ENCODE measurements around the gene RNF180. TPM values are rescaled to one million over a fixed set of nuclear protein-coding genes. Genes with fewer than 3 reads are reported as not detected.

The RNF180 gene
- total and polyA plus RNA-seq, 4 donors, result 1.1 to 13.7 (median 2.7) TPM

DNA sequence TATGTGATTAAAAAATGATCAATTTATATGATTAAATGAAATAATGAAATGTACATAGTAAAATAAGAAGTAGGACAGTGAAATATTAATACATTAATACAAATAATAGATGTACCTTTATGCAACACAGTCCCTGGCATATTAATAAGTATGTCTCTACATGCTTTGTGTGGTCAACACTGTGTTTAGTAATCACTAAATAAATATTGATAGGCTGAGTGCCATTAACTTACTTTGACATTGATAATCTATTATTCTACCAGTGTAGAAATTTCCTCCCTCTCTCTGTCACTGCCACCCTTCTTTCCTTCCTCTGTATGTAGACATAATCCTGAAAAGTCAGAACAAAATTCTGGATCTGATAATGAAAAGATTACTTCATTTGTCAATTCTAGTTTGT, 43.7 kb downstream of the RNF180 start:
- Histone ChIP-seq H3K9me3 (ENCODE audit: control insufficient read depth in 4 of 4, low read length in 3 of 4) (no peaks in the 10 kb centered on the region), H3K27ac (ENCODE audit: low read depth in 1 of 2, low read length in 2 of 2) (no peak overlapping the region), H3K36me3 (ENCODE audit: control insufficient read depth in 4 of 4, insufficient read depth in 3 of 4, low read depth in 1 of 4, low read length in 3 of 4) (no peaks in the 10 kb centered on the region), H3K9ac (ENCODE audit: low read depth in 1 of 2, low read length in 2 of 2) (no peak overlapping the region), H3K4me1 (ENCODE audit: control insufficient read depth in 4 of 4, insufficient read depth in 4 of 4, low read length in 3 of 4) (peaks cover 0 to 6% (median 5%) of the 10 kb centered on the region in 4 donors), H3K27me3 (ENCODE audit: control insufficient read depth in 4 of 4, insufficient read depth in 4 of 4, low read length in 3 of 4) (no peaks in the 10 kb centered on the region), H3K4me3 (ENCODE audit: low read depth in 1 of 3, low read length in 3 of 3) (no peak overlapping the region)
- TF ChIP-seq HNF4A (conservative IDR thresholded peaks at IDR 0.05) (no peak), CTCF (IDR thresholded peaks at IDR 0.05; ENCODE audit: low read depth, low read length, missing input control) (no peak), SP1 (IDR thresholded peaks at IDR 0.05) (no peak), GABPA (IDR thresholded peaks at IDR 0.05 in 1 of 2, conservative IDR thresholded peaks at IDR 0.05 in 1 of 2) (no peak)
- no peak for DNase-seq (ENCODE audit: low spot score)

GRCh38 chr5:64210866-64211265, 45.2 kb downstream of the RNF180 start:
- no peak overlapping the region for H3K4me3 ChIP-seq (ENCODE audit: low read depth in 1 of 3, low read length in 3 of 3)
- H3K27me3 ChIP-seq (ENCODE audit: control insufficient read depth in 4 of 4, insufficient read depth in 4 of 4, low read length in 3 of 4), result no peaks in the 10 kb centered on the region
- H3K9ac ChIP-seq (ENCODE audit: low read depth in 1 of 2, low read length in 2 of 2), result no peak overlapping the region
- TF ChIP-seq YY1 (IDR thresholded peaks at IDR 0.05), result no peak
- no peak for TF ChIP-seq FOXA2 (IDR thresholded peaks at IDR 0.05)
- no peak for TF ChIP-seq JUND (IDR thresholded peaks at IDR 0.05)
- TF ChIP-seq, protein P1, sequence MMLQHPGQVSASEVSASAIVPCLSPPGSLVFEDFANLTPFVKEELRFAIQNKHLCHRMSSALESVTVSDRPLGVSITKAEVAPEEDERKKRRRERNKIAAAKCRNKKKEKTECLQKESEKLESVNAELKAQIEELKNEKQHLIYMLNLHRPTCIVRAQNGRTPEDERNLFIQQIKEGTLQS (IDR thresholded peaks at IDR 0.05), result no peak
- TF ChIP-seq EGR1 (IDR thresholded peaks at IDR 0.05; ENCODE audit: low read depth in 2 of 2), result no peak
- TF ChIP-seq CTCF (IDR thresholded peaks at IDR 0.05; ENCODE audit: low read depth, low read length, missing input control), result no peak
- TF ChIP-seq RXRA (IDR thresholded peaks at IDR 0.05), result no peak
- no peak for TF ChIP-seq HNF4G (IDR thresholded peaks at IDR 0.05)
- no peak for TF ChIP-seq NR2F2 (IDR thresholded peaks at IDR 0.05)
- TF ChIP-seq FOXA1 (IDR thresholded peaks at IDR 0.05), result no peak
- H3K4me1 ChIP-seq (ENCODE audit: control insufficient read depth in 4 of 4, insufficient read depth in 4 of 4, low read length in 3 of 4), result peaks cover 0 to 6% (median 5%) of the 10 kb centered on the region in 4 donors
- no peaks in the 10 kb centered on the region for H3K9me3 ChIP-seq (ENCODE audit: control insufficient read depth in 4 of 4, low read length in 3 of 4)
- no peak overlapping the region for H3K27ac ChIP-seq (ENCODE audit: low read depth in 1 of 2, low read length in 2 of 2)
- DNase-seq (ENCODE audit: low spot score), result no peak
- H3K36me3 ChIP-seq (ENCODE audit: control insufficient read depth in 4 of 4, insufficient read depth in 3 of 4, low read depth in 1 of 4, low read length in 3 of 4), result no peaks in the 10 kb centered on the region

GRCh38 chr5:64213011-64213410, 47.4 kb downstream of the RNF180 start:
- Histone ChIP-seq H3K9ac (ENCODE audit: low read depth in 1 of 2, low read length in 2 of 2) (no peak overlapping the region), H3K27me3 (ENCODE audit: control insufficient read depth in 4 of 4, insufficient read depth in 4 of 4, low read length in 3 of 4) (no peaks in the 10 kb centered on the region), H3K4me3 (ENCODE audit: low read depth in 1 of 3, low read length in 3 of 3) (no peak overlapping the region), H3K4me1 (ENCODE audit: control insufficient read depth in 4 of 4, insufficient read depth in 4 of 4, low read length in 3 of 4) (peaks cover 0 to 6% (median 5%) of the 10 kb centered on the region in 4 donors), H3K9me3 (ENCODE audit: control insufficient read depth in 4 of 4, low read length in 3 of 4) (no peaks in the 10 kb centered on the region), H3K36me3 (ENCODE audit: control insufficient read depth in 4 of 4, insufficient read depth in 3 of 4, low read depth in 1 of 4, low read length in 3 of 4) (no peaks in the 10 kb centered on the region), H3K27ac (ENCODE audit: low read depth in 1 of 2, low read length in 2 of 2) (no peak overlapping the region)
- no peak for DNase-seq (ENCODE audit: low spot score)
- 69% methylated on average over 2 of the region's 2 CpGs for WGBS
- TF ChIP-seq JUND (IDR thresholded peaks at IDR 0.05) (no peak), RXRA (IDR thresholded peaks at IDR 0.05) (no peak), HNF4A (conservative IDR thresholded peaks at IDR 0.05) (no peak), REST (IDR thresholded peaks at IDR 0.05) (no peak), GABPA (IDR thresholded peaks at IDR 0.05 in 1 of 2, conservative IDR thresholded peaks at IDR 0.05 in 1 of 2) (no peak), SP1 (IDR thresholded peaks at IDR 0.05) (no peak), RAD21 (IDR thresholded peaks at IDR 0.05) (no peak), TAF1 (conservative IDR thresholded peaks at IDR 0.05) (no peak), FOXA1 (IDR thresholded peaks at IDR 0.05) (no peak), HNF4G (IDR thresholded peaks at IDR 0.05) (no peak), YY1 (IDR thresholded peaks at IDR 0.05) (no peak)
- TF ChIP-seq, protein P1 (IDR thresholded peaks at IDR 0.05), result no peak
- TF ChIP-seq, protein P2, sequence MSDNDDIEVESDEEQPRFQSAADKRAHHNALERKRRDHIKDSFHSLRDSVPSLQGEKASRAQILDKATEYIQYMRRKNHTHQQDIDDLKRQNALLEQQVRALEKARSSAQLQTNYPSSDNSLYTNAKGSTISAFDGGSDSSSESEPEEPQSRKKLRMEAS (IDR thresholded peaks at IDR 0.05), result no peak
- TF ChIP-seq, protein P3, sequence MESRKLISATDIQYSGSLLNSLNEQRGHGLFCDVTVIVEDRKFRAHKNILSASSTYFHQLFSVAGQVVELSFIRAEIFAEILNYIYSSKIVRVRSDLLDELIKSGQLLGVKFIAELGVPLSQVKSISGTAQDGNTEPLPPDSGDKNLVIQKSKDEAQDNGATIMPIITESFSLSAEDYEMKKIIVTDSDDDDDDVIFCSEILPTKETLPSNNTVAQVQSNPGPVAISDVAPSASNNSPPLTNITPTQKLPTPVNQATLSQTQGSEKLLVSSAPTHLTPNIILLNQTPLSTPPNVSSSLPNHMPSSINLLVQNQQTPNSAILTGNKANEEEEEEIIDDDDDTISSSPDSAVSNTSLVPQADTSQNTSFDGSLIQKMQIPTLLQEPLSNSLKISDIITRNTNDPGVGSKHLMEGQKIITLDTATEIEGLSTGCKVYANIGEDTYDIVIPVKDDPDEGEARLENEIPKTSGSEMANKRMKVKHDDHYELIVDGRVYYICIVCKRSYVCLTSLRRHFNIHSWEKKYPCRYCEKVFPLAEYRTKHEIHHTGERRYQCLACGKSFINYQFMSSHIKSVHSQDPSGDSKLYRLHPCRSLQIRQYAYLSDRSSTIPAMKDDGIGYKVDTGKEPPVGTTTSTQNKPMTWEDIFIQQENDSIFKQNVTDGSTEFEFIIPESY (IDR thresholded peaks at IDR 0.05), result no peak

Data from liver (tissue), 9 donors.